GM08714 (cell line): ENCODE results near the gene DPPA5.
A peak's percentile ranks its signal among the peaks of the same experiment; 100 is the strongest.
"Not testable (repeated sequence)": the region's sequence is repeated elsewhere in the genome, so short reads cannot be mapped to it uniquely, and the experiment has no call there.

Experiments
- H3K4me3 ChIP-seq: fragments of 200-500 bp; sonication (Bioruptor generic); 2 replicates; pipeline ENCODE4 v1.5.1; 2014; ENCODE audit warnings: mild to moderate bottlenecking, low read length, inconsistent platforms
- ZNF274 ChIP-seq: IDR thresholded peaks from 2 replicates; pipeline ENCODE4 v1.6.1; 2012; ENCODE audit warnings: mild to moderate bottlenecking, low read depth, low read length

Gene DPPA5, protein sequence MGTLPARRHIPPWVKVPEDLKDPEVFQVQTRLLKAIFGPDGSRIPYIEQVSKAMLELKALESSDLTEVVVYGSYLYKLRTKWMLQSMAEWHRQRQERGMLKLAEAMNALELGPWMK

DNA sequence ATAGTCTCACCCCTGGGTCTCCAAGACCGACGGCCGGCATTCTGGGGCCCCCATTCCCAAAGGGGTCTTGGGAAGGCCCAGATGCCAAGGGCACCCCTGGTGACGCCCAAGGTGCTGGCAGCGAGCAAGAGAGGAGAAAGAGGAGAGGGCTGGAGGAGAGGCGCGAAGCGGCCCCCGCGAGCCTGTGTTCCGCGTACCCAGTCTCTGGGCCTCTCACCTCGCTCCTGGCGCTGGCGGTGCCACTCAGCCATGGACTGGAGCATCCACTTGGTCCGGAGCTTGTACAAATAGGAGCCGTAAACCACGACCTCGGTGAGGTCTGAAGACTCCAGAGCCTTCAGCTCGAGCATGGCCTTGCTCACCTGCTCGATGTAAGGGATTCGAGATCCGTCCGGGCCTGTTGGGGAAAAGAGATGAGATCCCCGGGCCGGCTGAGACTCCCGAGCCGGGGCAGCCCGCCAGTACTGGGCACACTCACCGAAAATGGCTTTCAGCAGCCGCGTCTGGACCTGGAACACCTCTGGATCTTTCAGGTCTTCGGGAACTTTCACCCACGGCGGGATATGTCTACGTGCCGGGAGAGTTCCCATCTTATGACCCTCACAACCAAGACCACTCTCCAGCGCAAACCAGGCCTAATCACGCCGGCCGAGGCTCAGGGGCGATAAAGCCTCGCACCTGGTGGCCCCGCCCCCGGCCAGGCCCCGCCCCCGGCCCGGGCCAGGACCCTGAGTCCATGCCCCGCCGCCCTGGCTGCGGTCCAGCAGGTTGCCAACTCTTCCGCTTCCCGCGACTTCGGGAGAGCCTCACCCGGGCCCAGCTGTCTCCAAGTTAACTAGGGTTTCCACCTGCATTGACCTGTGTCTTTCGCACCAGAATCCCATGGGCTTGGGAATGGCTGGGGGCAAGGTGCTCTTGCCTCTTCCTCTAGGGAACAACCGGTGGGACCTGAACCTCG, at the start of gene DPPA5:
Gene DPPA5, minus strand, starts transcription at position 641 of the 958 bp plus-strand sequence. Its CDS starts 51 bp downstream, at position 590.
- TF ChIP-seq ZNF274: no peak
- H3K4me3 ChIP-seq: no peak within 1 kb of the TSS

DNA sequence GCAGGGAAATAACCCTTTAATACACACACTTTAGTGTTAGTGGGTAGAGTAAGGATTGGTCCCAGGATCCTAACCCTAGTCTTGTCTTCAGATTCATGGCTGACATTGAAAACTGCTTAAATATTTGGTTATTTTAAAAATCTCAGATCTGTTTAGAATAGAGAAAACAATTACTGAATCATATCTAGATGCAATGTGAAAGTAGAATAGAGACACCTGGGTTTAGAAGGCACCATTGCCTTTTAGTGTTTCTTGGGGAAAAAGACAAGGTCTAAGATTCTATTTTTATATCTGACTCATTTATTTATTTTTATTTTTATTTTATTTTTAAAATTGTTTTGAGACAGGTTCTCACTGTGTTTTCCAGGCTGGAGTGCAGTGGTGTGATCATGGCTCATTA, 46.6 kb upstream of the DPPA5 start:
- TF ChIP-seq ZNF274: no peak
- H3K4me3 ChIP-seq: no peak overlapping the region

DNA sequence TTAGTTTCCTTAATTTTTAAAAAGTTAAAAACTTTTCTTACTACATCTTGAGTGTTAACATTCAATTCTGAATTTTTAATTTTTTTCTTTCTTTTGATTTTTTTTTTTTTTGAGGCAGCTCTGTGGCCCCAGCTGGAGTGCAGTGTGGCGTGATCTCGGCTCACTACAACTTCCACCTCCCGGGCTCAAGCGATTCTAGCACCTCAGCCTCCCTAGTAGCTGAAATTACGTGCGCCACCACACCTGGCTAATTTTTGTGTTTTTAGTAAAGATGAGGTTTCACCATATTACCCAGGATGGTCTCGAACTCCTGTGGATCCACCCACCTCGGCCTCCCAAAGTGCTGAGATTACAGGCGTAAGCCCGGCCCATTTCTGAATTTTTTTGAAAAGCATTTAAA, 41.8 kb upstream of the DPPA5 start:
- H3K4me3 ChIP-seq: no peak overlapping the region
- TF ChIP-seq ZNF274: no peak

DNA sequence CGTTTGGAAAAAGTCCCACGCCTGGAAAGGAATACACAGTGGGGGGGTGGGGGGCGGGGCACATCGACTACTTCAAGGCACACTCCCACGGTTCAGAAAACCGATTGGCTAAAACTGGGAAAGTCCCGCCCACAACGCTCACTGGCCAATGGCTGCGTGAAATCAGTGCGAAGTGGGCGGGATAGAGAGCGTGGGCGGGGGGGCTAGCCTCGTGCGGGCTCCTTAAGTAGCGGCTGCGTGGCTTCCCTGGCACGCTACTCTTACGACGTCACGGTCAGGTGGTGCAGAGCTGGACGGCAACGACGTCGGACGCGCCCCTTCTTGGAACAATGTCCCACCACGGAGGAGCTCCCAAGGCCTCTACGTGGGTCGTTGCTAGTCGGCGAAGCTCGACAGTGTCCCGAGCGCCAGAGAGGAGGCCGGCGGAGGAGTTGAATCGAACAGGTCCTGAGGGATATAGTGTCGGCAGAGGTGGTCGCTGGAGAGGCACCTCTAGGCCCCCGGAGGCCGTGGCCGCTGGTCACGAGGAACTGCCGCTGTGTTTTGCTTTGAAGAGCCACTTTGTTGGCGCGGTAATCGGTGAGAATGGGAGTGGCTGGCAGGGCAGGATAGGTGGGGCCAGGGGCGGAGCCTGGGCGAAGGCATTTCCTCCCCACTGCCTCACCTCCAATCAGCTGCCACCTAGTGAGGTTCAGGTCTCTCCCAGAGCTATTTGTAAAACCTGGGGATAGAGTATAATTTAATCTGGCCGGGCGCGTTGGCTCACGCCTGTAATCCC, 40.7 kb upstream of the DPPA5 start, which contains the start of gene DDX43:
Gene DDX43, plus strand, starts transcription at position 252 of the 778 bp plus-strand sequence. Its CDS starts 78 bp downstream, at position 330.
- TF ChIP-seq ZNF274: no peak
- H3K4me3 ChIP-seq: peak within 1 kb of the TSS; percentile 44; the same call in 1 of the 2 replicates

DNA sequence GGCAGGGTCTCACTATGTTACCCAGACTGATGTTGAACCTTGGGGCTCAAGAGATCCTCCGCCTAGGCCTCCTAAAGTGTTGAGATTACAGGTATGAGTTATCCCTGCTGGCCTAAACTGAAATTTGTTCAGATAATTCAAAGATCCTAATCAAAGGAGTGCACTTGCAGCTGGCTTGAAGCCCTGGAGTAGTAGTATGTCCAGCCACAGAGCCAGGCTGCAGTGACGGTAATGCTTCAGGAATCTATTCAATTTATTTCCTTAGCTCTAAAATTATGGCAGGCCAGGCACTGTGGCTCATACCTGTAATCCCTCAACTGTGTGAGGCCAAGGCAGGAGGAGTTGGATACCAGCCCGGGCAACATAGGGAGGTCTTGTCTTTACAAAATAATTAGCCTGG, 39.2 kb upstream of the DPPA5 start:
- TF ChIP-seq ZNF274: no peak
- no peak overlapping the region for H3K4me3 ChIP-seq

DNA sequence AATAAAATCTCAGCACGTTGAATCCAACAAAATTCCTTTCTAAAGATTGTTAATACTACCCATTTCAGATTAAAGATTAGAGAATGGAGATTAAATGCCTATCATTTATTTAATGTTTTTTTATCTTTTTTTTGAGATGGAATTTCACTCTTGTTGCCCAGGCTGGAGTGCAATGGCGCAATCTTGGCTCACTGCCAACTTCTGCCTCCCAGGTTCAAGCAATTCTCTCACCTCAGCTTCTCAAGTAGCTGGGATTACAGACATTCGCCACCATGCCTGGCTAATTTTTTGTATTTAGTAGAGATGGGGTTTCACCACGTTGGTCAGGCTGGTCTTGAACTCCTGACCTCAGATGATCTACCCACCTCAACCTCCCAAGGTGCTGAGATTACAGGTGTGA, 38.1 kb upstream of the DPPA5 start:
- H3K4me3 ChIP-seq: not testable (repeated sequence)

DNA sequence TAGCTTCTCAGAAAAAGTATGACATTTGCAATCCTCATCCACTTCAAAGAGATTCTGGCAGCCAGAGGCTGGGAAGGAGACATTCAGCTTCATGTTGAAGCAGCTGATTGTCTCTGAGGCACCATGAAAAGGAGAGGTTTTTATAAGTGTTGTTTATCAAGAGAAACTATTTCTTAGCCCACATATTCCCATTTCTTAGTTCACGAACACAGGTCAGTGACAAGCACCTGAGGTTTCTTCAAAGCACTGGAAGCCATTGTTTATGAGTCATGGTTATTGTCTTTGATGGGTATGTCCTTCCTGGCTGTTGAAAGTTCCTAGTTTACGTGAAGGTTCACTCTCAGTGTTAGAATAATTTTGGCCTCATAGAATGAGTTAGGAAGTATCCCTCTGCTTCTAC, 37.6 kb upstream of the DPPA5 start:
- TF ChIP-seq ZNF274: no peak
- H3K4me3 ChIP-seq: no peak overlapping the region

DNA sequence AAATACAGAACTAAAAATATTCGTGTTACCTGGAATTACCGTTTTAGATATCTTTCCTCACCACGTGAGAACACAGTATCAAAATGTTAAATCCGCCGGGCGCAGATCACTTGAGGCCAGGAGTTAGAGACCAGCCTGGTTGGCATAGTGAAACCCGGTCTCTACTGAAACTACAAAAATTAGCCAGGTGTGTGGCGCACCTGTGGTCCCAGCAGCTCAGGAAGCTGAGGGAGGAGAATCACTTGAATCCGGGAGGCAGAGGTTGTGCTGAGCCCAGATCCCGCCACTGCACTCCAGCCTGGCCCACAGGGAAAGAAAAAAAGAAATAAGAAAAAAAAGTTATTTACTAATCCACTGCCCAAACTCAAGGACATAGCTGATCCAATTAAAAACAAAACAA, 35.8 kb upstream of the DPPA5 start:
- no peak overlapping the region for H3K4me3 ChIP-seq
- no peak for TF ChIP-seq ZNF274

DNA sequence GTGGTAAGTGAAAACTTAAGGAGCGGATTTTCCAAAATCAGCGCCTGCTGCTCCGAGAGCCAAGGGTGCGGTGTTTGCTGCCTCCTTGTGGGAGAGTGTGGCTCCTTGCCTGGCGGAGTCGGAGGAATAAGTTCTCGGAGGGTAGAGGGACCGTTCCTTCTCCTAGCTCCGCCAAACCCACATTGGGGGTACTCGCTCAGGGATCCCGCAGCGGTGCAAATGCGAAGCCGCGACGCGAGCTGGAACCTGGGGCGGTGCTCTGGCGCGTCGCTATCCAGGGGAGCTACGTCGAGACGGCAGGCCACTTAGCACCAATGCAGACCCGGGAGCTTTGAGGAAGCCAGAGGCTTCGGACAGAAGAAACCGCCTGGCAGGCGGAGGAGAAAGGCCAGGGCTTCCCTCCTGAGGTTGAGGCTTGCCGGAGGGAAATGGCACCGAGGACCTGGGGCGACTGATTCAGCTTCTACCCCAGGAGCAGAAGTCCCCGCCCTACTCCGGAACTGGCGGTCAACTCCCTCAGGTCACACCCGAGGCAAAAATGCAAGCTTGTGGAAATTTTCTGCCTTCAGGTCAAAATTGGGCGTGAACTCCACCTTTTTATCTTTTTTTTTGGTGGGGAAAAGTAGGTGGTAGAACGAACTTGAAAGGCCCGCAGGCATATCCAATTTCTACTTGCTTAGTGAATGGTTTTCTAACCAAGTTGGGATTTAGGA, 34.9 kb upstream of the DPPA5 start:
- H3K4me3 ChIP-seq: peak overlapping the region; percentile 59; the same call in 1 of the 2 replicates
- TF ChIP-seq ZNF274: no peak

DNA sequence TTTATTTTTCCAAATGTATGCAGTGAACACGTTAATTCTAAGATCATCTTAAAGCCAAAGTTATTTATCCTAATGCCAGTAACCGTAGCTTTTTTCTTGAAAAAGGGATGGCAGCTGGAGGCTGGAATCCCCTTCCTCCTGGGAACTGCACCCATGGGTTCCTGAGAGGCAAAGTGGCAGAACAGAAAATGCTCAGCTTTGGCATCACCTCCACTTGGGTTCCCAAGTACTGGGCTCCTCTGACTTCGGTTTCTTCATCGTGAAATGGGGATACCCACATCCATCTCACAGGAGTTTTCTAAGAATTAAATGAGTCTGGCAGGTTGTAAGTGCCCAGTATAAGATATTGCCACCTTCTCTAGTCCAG, 34.3 kb upstream of the DPPA5 start:
- no peak for TF ChIP-seq ZNF274
- H3K4me3 ChIP-seq: peak overlapping the region; percentile 59; the same call in 1 of the 2 replicates

DNA sequence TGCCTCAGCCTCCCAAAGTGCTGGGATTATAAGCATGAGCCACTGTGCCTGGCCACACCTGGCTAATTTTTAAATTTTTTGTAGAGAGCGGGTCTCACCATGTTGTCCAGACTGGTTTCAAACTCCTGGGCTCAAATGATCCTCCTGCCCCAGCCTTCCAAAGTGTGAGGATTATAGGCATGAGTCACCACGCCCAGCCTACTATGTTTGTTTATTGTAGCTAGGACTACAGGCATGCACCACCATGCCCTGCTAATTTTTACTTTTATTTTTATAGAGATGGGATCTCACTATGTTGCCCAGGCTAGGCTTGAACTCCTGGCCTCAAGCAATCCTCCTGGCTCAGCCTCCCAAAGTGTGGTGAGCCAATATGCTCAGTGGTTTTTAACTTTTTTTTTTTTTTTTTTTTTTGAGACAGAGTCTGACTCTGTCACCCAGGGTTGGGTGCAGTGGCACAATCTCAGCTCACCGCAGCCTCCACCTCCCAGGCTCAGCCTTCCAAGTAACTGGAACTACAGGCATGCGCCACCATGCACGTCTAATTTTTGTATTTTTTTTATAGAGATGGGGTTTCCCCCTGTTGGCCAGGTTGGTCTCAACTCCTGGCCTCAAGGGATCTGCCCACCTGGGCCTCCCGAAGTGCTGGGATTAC, 28.5 kb upstream of the DPPA5 start:
- no peak overlapping the region for H3K4me3 ChIP-seq
- TF ChIP-seq ZNF274: no peak

DNA sequence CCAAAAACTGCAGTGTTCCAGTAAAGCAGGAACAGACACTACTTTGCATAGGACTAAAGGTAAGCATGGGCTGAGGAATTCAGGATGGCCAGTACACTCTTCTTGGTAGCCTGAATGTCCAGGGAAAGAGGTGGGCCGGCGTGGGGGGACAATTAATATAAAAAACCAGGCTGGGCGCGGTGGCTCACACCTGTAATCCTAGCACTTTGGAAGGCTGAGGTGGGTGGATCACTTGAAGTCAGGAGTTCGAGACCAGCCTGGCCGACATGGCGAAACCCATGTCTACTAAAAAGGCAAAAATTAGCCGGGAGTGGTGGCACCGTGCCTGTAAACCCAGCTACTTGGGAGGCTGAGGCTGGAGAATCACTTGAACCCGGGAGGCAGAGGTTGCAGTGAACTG, 27.5 kb upstream of the DPPA5 start:
- not testable (repeated sequence) for H3K4me3 ChIP-seq

DNA sequence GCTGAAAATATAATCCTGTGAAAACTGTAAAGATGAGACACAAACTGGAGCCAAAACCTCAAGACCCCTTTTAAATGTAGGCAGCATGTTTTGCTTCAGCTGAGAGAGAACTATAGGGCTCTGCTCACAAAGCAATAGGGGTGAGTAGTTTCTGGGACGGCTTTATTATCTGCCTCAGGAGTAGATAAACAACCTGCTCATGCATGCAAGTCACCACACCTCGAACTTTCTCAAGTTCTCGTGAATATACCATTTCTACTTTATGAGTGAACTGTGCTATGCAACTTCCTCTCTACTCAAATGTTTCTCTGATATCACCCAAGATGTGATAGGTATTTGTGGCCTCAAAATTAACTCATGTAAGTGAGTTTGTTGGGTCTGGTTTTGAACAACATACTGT, 23.1 kb upstream of the DPPA5 start:
- no peak overlapping the region for H3K4me3 ChIP-seq
- TF ChIP-seq ZNF274: no peak

DNA sequence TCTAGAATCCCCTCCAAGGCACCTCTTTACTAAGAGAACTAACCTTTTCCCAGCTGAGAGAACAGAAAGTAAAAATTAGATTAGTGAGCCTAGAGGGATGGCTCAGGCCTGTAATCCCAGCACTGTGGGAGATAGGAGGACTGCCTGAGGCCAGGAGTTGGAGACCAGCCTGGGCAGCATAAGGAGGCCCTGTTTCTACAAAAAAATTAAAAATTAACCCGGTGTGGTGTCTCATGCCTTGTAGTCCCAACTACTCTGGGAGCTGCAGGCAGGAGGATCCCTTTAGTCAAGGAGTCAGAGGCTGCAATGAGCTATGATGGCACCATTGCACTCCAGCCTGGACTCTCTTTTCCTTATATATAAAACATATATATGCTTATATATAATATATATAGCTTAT, 21.1 kb upstream of the DPPA5 start:
- H3K4me3 ChIP-seq: no peak overlapping the region
- no peak for TF ChIP-seq ZNF274

DNA sequence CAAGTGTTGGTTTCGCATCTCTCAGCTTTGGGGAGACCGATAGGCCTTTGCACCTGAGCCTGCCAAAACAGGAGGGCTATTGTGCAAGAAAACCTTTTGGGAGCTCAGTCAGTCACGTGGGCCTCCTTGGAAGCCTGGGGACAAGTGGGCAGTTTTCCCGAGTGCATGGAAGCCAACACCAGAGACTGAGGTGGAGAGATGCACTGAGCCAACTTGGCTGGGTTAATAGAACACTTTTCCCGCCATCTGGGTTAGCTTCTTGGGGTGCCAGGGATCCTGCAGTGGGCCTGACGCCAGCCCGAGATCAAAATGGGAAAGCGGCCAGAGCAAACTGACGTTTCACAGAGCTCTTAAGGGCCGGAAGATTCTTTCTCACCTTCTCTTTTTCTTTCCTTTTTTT, 18.4 kb upstream of the DPPA5 start:
- H3K4me3 ChIP-seq: no peak overlapping the region
- no peak for TF ChIP-seq ZNF274
